Keratinocyte (primary cell): Measurements from ENCODE around the gene ANKRD31. TPM values are rescaled to one million over a fixed set of nuclear protein-coding genes. Genes with fewer than 3 reads are reported as not detected.

ENCODE experiments used
- DNase-seq: peaks from one replicate; pipeline ENCODE4 v3.0.0-alpha.2; 2011; ENCODE audit warnings: low read depth, missing footprints, low spot score
- FAIRE-seq: peaks from 2 replicates; lab custom pipeline; 2011; peaks lifted over from hg19 to GRCh38; lab: Jason Lieb, UNC
- H2AFZ ChIP-seq: 2 replicates; pipeline ENCODE4 v1.6.0; 2012; ENCODE audit warnings: low read length, control low read depth, inconsistent platforms; ENCODE audit not compliant: control insufficient read depth
- H3K27ac ChIP-seq: 2 replicates; pipeline ENCODE4 v1.5.1; 2011; ENCODE audit warnings: low read length; ENCODE audit not compliant: control insufficient read depth, insufficient read depth
- H3K27me3 ChIP-seq: 3 replicates; pipeline ENCODE4 v1.6.0; 2011; ENCODE audit warnings: low read length; ENCODE audit not compliant: control insufficient read depth, insufficient read depth; ENCODE audit errors: extremely low read depth
- H3K36me3 ChIP-seq, 2 experiments: 2 replicates in 1 of 2; 3 replicates in 1 of 2; pipeline ENCODE4 v1.5.1; 2011; ENCODE audit warnings: low read length in 2 of 2, mild to moderate bottlenecking in 1 of 2; ENCODE audit not compliant: control insufficient read depth in 2 of 2, insufficient read depth in 2 of 2; ENCODE audit errors: extremely low read depth in 1 of 2
- H3K4me1 ChIP-seq: 3 replicates; pipeline ENCODE4 v1.5.1; 2011; ENCODE audit warnings: low read length; ENCODE audit not compliant: control insufficient read depth, insufficient read depth; ENCODE audit errors: extremely low read depth
- H3K4me2 ChIP-seq: 3 replicates; pipeline ENCODE4 v1.6.0; 2011; ENCODE audit warnings: low read depth, low read length; ENCODE audit not compliant: control insufficient read depth, insufficient read depth; ENCODE audit errors: extremely low read depth
- H3K4me3 ChIP-seq, 3 experiments: fragments of 200-600 bp in 1 of 3; sonication (generic) in 1 of 3; 2 replicates in 2 of 3; 3 replicates in 1 of 3; pipeline ENCODE4 v1.5.1; 2011 to 2016; ENCODE audit warnings: low read length in 3 of 3, mild to moderate bottlenecking in 3 of 3, control low read depth in 2 of 3, inconsistent platforms in 1 of 3, low read depth in 1 of 3, mixed read lengths in 1 of 3, mixed run types in 1 of 3, moderate library complexity in 1 of 3; ENCODE audit not compliant: control insufficient read depth in 2 of 3, insufficient read depth in 2 of 3; ENCODE audit errors: extremely low read depth in 1 of 3
- H3K79me2 ChIP-seq: 2 replicates; pipeline ENCODE4 v1.6.0; 2012; ENCODE audit warnings: low read length; ENCODE audit not compliant: control insufficient read depth, insufficient read depth
- H3K9ac ChIP-seq: 3 replicates; pipeline ENCODE4 v1.6.0; 2011; ENCODE audit warnings: low read length; ENCODE audit not compliant: control insufficient read depth, insufficient read depth; ENCODE audit errors: extremely low read depth
- H3K9me1 ChIP-seq: 3 replicates; pipeline ENCODE4 v1.6.0; 2011; ENCODE audit warnings: low read length; ENCODE audit not compliant: control insufficient read depth, insufficient read depth; ENCODE audit errors: extremely low read depth
- H3K9me3 ChIP-seq: 2 replicates; pipeline ENCODE4 v1.5.1; 2012; ENCODE audit warnings: low read depth, low read length; ENCODE audit not compliant: control insufficient read depth
- H4K20me1 ChIP-seq: 3 replicates; pipeline ENCODE4 v1.6.0; 2011; ENCODE audit warnings: low read length; ENCODE audit not compliant: control insufficient read depth, insufficient read depth; ENCODE audit errors: extremely low read depth
- CTCF ChIP-seq, 3 experiments: IDR thresholded peaks in 1 of 3; conservative IDR thresholded peaks in 1 of 3; optimal IDR thresholded peaks in 1 of 3; 2 replicates in 2 of 3; 3 replicates in 1 of 3; pipeline versions ENCODE3 to v1.5.1; 2011; ENCODE audit warnings: low read length in 3 of 3, mild to moderate bottlenecking in 3 of 3, moderate library complexity in 2 of 3, control low read depth in 1 of 3, inconsistent platforms in 1 of 3; ENCODE audit not compliant: insufficient read depth in 2 of 3; ENCODE audit errors: extremely low read depth in 1 of 3
- EZH2 ChIP-seq: IDR thresholded peaks from one replicate; pipeline ENCODE4 v1.6.1; 2012; ENCODE audit warnings: inconsistent platforms, mild to moderate bottlenecking, low read length, moderate library complexity
- dilution Hi-C: fragments of 300-500 bp; cut with MboI; formaldehyde crosslinking; loops from one replicate; pipeline ENCODE4 v1.7.0; 2020; ENCODE audit warnings: low sequenced_read_pairs; ENCODE audit not compliant: extremely low pct_ligation_motif_present
- polyA plus RNA-seq, 5 experiments: library from polyadenylated mRNA; depleted of rRNA in 3 of 5; stranded (reverse) in 3 of 5; stranded (forward) in 1 of 5; unstranded in 1 of 5; fragments of >200 nt; gene quantifications; 1 replicate in 1 of 5; 2 replicates in 3 of 5; 3 replicates in 1 of 5; pipeline versions ENCODE4 v1.2.1 to v1.2.3, GENCODE V29; 2011 to 2012; ENCODE audit warnings: missing spikeins in 2 of 5, low read depth in 1 of 5, low replicate concordance in 1 of 5

The ANKRD31 gene
- polyA plus RNA-seq, 1 donor (not counting 4 experiments of a cell fraction or from before 2014, with no cell fraction given), result 0.18 TPM

- no peak overlapping the region for H3K4me3 ChIP-seq
- no peaks in the 10 kb centered on the region for H3K9me1 ChIP-seq
- no peaks in the 10 kb centered on the region for H3K27me3 ChIP-seq
- no peak overlapping the region for H3K27ac ChIP-seq
- no peaks in the 10 kb centered on the region for H3K9me3 ChIP-seq
- H2AFZ ChIP-seq, result no peak overlapping the region
- peaks cover 18% of the 10 kb centered on the region for H3K4me1 ChIP-seq
- dilution Hi-C loops, result no loop called here
- no peaks in the 10 kb centered on the region for H4K20me1 ChIP-seq
- H3K9ac ChIP-seq, result no peak overlapping the region
- TF ChIP-seq CTCF (optimal IDR thresholded peaks at IDR 0.05 in 1 of 3, IDR thresholded peaks at IDR 0.05 in 1 of 3, conservative IDR thresholded peaks at IDR 0.05 in 1 of 3; ENCODE audit: extremely low read depth in 1 of 3, insufficient read depth in 2 of 3, low read length in 3 of 3) (no peak), EZH2 (no peak)
- H3K4me2 ChIP-seq, result no peak overlapping the region
- DNase-seq (no peak), FAIRE-seq (no peak)
- H3K79me2 ChIP-seq, result no peaks in the 10 kb centered on the region
- H3K36me3 ChIP-seq, result peaks cover 0 to 6% of the 10 kb centered on the region in 2 experiments
These were observed 194.2 kb downstream of the ANKRD31 start for GRCh38 chr5:75042522-75042921.

- Histone ChIP-seq H3K79me2 (no peaks in the 10 kb centered on the region), H3K4me2 (no peak overlapping the region), H3K27me3 (no peaks in the 10 kb centered on the region), H3K4me3 (no peak overlapping the region), H2AFZ (no peak overlapping the region), H3K36me3 (peaks cover 0 to 4% of the 10 kb centered on the region in 2 experiments), H3K9me3 (no peaks in the 10 kb centered on the region), H3K4me1 (peaks cover 20% of the 10 kb centered on the region), H3K9ac (no peak overlapping the region), H3K27ac (no peak overlapping the region), H3K9me1 (peaks cover 2% of the 10 kb centered on the region), H4K20me1 (no peaks in the 10 kb centered on the region)
- no peak for DNase-seq
- TF ChIP-seq EZH2 (no peak), CTCF (optimal IDR thresholded peaks at IDR 0.05 in 1 of 3, IDR thresholded peaks at IDR 0.05 in 1 of 3, conservative IDR thresholded peaks at IDR 0.05 in 1 of 3; ENCODE audit: extremely low read depth in 1 of 3, insufficient read depth in 2 of 3, low read length in 3 of 3) (no peak)
- peak; percentile 60 for FAIRE-seq
- dilution Hi-C loops, result no loop called here
These were observed 195.7 kb downstream of the ANKRD31 start for GRCh38 chr5:75040973-75041372.
